SKM-1 treated with dmso at 0.1 percent for 144 hours (cell line): ENCODE measurements around the gene NUAK2.
"Not testable (repeated sequence)": the region's sequence is repeated elsewhere in the genome, so short reads cannot be mapped to it uniquely, and the experiment has no call there.

ENCODE experiments used
- DNase-seq: peaks from one replicate; lab custom pipeline; 2025; ENCODE audit not compliant: unreplicated experiment; lab: John Stamatoyannopoulos, UW

NUAK2 gene

GRCh38 chr1:205321162-205321958 lies at the start of gene NUAK2:
Gene NUAK2 (minus strand): TSS chr1:205321745. CDS start chr1:205321628, 117 bp downstream.
- DNase-seq: no peak

GRCh38 chr1:205370780-205371179 lies 49.2 kb upstream of the NUAK2 start:
- DNase-seq: no peak

DNA sequence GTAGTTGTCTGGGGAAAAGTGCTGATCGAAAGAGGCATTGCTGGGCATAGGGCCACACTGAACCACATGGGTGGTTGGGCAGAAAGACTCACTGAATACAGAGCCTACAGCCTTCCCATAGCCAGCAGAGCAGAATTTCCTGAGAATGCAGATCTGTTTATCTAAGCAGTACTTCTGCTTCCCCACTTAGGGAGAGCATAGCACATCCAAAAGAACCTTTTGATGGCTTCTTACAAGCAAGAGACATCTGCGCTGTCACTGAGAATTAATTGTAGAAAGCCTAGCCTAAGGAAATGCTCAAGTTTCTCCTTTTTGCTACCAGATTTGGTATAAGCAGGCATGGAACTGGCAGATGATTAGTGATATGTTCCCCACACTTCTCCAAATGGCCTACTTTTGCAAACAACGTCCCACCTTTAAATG lies 48.2 kb upstream of the NUAK2 start:
- no peak for DNase-seq

DNA sequence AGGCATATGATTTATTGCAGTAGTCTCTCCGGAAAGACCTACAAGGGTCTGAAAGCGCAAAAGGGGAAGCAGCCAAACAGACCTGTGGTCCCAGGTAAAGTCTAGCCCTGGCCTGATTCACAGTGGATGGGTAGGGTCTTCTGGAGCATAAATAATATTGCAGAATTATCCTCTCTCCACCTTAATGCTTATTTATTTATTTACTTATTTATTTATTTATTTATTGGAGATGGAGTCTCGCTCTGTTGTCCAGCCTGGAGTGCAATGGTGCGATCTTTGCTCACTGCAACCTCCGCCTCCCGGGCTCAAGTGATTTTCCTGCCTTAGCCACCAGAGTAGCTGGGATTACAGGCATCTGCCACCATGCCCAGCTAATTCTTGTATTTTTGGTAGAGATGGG lies 46.9 kb upstream of the NUAK2 start:
- DNase-seq: no peak

DNA sequence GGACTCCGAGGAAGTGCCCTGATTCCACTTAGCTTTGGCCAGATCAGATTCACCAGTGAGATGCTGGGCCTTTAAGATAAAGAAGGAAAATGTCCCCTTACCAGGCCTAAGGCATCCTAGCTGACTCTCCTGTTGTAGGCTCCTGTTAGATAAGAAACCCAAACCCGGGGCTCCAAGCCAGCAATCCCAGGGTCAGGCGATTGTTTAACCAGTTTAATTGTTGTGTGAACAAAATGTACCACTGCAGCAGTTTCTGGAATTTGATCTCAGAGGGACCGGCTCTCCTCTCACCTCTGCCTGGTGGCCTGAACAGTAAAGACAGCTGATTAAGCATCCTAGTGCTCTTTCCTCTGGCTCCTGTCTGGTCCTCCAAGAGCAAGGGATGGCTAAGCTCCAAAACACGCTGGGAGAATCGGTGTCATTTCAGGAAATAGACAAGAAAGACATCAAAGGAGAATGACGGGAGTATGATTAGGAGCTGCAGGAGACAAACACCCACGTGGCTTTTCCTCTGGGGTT lies 44.5 kb upstream of the NUAK2 start:
- DNase-seq: no peak

- not testable (repeated sequence) for DNase-seq
Observed at GRCh38 chr1:205365086-205365485, 43.5 kb upstream of the NUAK2 start.

- no peak for DNase-seq
Observed at GRCh38 chr1:205360891-205361290, 39.3 kb upstream of the NUAK2 start.

GRCh38 chr1:205359771-205360565 lies 38.4 kb upstream of the NUAK2 start:
- DNase-seq: no peak

GRCh38 chr1:205358579-205358978 lies 37.0 kb upstream of the NUAK2 start:
- DNase-seq: no peak

- no peak for DNase-seq
Observed at GRCh38 chr1:205357567-205357966, 36.0 kb upstream of the NUAK2 start.

GRCh38 chr1:205356440-205357139 lies 35.0 kb upstream of the NUAK2 start, which contains the start of gene KLHDC8A:
Gene KLHDC8A (minus strand): TSS chr1:205356922. CDS start chr1:205343604, 13,318 bp downstream.
- no peak for DNase-seq

DNA sequence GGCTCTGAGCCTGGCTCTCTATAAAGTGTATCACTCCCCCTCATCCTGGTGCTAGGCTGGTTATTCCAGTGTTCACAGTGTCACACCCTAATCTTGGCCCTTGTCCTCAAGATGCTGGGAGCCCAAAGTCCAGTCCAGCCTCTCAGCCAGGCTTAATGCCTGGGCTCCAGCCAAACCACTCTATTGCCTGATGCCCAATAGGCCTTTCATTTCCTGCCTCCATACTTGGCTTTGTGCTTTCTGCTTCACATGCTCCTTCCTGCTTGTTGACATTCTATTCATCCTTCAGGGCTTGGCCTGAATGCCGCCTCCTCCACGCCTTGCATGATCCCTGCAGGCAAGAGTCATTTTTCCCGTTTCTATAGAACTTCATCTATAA lies 33.5 kb upstream of the NUAK2 start:
- no peak for DNase-seq

DNA sequence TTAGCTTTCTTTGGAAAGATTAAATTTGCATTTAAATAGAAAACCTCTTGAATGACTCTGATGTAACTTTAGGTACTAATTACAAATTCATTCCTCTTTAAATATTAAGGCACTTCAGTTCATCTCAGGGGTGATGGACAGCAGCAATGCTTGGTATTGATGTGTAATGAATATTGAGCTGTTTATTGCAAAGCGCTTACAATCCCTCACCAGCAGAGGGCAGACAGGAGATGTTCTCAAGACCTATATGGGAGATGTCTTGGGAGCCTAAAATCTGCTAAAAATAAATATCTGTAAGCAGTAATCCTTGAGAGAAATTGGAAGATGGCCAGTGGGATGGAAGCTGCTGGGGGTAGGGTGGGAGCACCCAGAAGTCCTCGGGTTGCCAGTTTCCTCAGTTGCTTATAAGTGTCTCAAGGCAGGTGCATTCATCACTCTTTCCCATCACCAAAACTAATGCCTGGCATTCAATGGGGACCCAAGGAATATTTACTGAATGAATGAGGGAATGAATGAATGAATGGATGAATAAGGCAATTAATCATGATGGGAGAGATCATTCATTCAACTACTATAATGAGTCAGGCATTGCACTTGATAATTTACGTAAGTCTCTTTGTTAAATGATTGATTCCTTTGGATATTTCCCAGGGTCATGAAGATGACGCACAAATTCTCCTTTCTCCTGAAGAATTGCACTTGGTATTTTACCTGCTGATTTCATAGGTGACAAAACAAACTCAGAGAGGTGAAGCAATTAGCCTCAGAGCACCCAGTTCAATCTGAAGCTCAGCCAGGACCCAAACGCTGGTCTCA lies 32.9 kb upstream of the NUAK2 start:
- peak; percentile 64 for DNase-seq

DNA sequence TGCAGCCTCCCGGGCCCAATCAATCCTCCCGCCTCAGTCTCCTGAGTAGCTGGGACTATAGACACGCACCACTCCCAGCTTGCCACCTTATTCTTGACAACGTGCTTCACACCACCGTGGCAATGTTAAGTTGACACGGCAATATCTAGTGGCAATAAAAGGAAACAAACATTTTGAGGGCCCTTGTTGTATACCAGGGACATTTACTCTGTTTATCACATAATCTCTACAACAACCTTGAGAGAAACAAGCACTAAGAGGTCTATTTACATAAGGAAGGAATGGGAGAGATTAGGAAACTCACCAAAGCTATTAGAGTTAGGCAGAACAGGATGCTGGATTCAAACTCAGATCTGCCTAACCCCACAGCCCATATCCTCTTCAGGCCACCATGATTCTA lies 32.1 kb upstream of the NUAK2 start:
- DNase-seq: no peak

- DNase-seq: no peak
Observed at GRCh38 chr1:205353191-205353590, 31.6 kb upstream of the NUAK2 start.

DNA sequence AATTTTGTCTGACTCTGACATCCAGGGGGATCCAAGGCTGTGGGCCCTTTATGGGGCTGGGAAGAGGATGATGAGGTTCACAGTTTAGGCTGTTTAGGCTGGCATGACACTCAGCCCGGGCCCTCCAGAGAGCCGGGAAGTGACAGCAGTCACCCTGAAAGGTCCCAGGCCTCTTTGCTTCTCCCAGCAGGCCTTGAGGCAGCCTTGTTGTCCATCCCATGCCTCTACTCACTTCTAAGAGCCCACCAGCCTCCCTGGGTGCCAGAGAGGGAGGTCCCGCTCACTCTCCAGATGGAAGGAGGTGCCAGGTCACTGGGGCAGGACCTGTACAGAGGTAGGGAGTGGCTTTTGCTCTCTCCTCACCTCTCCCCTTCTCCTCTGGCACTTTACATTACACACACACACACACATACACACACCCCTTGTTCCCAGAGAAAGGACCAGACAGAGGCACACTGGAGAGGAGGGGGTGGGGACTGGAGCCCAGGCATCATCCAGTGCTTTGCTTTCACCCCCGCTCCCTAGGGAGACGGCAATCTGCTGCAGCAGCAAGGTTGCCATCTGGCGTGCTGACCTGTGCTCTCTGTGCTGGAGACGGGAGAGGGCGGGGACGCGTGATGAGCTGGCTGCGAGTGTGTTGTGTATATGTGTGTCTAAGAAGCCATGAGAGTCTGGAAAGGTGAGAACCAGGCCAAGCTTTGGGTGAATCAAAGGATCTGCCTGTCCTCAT lies 30.6 kb upstream of the NUAK2 start:
- no peak for DNase-seq

DNA sequence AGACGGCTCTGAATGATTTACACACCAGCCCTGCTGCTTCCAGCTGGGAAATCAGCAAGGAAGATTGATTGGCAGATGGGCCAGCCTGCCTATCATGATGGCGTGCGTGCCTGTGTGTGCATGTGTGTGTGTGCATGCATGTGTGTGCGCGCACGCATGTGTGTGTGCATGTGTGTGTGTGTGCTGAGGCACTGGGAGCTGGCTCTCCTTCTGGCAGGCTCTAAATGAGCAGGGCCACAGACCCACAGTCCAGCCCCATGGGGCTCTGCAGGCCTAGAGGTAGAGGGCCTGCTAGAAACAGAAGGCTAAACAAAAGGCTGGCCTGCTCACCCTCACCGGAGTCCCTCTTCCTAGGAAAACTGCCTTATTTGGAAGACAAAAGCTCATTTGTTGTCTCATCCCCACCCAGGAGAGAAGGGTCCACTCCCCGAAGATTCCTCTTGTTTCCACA lies 29.2 kb upstream of the NUAK2 start:
- no peak for DNase-seq

DNA sequence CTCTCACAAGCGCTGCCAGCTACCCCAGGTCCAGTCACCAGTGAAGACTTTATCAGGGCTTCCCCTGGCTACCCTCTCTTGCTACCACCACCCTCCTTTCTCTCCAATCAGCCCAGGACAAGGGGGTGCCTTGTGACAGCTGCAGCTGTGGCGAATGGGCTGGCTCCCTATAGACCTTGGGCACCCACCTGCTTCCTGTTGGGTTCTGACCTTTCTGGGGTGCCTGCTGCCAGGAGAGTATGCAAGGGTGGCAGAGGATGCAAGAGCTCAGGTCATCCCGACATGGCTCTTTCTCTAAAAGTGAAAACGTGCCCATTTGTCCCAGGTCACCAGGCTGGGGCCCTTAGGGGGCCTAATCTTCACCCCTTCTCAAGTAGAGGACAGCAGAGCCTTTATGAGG lies 28.6 kb upstream of the NUAK2 start:
- DNase-seq: no peak

DNA sequence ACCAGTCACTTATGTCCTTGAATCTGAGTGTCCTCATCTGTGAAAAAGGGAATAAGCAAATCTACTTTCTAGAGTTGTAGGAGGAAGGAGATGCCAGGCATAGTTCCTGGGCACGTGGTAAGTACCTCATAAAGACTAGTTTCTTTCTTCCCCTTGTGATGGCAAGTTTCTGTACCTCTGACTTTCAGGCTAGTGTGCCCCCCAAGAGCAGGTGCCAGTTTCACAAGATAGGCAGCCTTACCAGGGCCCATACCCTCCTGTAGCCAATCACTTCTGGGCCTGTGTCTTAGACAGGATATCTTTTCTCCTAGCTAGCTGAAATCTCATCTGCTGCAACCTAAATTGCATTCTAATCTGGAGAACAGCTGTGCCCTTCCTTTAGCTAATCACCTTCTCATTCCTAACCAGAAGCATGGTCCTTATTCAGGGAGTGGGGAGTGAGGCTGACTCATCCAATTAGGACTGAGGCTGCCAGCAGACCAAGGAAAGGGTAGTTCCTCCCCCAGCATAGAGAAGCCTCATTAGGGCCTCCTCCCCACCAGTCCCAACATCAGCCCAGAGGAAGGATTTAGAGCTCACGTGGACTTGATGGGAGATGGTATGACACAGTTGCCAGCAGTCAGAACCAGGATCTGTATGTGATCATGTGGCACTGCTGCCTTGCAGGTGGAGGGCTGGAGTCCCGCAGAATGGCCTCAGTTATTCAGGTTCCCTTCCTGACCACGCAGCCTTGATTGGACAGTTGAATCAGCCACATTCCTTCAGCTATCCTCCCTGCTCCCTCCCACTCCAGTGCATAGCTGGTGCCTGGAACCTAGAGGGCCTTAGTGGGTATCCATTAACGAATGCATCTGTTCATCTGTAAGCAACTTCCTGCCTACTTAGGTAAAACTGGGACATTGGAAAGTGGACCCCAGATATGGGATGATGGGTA lies 27.3 kb upstream of the NUAK2 start:
- no peak for DNase-seq
